ENCODE results near the gene RRP15. TPM values are rescaled to one million over a fixed set of nuclear protein-coding genes. Genes with fewer than 3 reads are reported as not detected.
A peak's percentile ranks its signal among the peaks of the same experiment; 100 is the strongest.

The RRP15 gene
- total and polyA plus RNA-seq, 2 of the 8 experiments (the other 6 are each of a cell fraction or from before 2014, with no cell fraction given), result 3.7 to 52.8 TPM

DNA sequence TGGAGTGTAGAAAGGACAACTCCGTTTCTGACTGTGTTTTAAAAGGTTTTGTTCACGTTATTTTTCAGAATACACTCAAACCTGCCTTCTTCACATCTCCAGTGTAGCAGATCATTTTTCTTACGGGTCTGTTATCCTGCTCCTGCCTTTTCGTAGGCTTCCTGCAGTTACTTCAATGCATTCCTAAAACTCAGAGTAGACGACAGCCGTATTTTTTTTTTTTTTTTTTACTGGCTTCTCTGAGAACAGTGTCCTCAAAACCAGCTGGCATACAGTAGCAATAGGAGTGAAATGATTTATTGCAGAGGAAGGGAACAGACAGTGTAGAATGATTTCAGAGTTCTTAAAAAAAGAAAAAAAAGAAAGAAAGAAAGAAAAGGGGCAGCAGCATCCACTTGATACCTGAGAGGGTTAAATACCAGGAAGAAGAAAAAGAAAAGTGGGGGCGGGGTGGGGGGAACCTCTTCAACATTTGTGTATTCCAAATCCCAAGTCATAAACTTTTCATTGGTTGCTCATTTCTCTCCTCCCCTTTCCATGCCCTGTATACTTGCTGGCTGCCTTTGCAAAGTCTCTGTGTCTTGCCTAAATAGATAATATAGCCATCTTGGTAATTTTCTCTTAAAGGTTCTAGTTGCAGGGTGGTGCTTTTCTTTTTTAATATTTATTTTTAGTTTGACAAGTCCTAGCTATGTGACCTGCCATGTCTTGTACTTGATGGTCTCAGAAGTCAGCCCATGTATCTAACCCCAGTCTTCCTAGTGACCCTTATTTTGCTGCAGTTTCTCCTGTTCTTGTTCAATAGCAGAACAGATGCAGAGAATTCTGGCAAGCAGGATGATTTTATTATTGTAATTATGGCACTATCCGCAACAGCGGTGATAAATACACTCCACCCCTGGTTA, 62.9 kb downstream of the RRP15 start:
- DNase-seq (ENCODE audit: low read depth in 1 of 2, low spot score in 2 of 2) (peak in 1 of 2 experiments; percentile 24), FAIRE-seq (no peak)
- Histone ChIP-seq H3K79me1 (ENCODE audit: low read depth, low read length) (no peaks in the 10 kb centered on the region), H3K4me2 (ENCODE audit: insufficient read depth in 1 of 2, low read depth in 2 of 2, low read length in 2 of 2) (peak overlapping the region; percentile 83 to 95), H2BK120ac (replicated peaks; ENCODE audit: low read depth, low read length) (no peak overlapping the region), H2BK12ac (ENCODE audit: low read depth, low read length) (no peak overlapping the region), H3K4me3 (ENCODE audit: extremely low read depth in 1 of 4, insufficient read depth in 2 of 4, low read depth in 3 of 4, low read length in 4 of 4) (peak overlapping the region; percentile 72 to 88 (median 80)), H4K20me1 (replicated peaks in 1 of 2; ENCODE audit: control insufficient read depth in 1 of 2, insufficient read depth in 2 of 2, low read length in 2 of 2) (no peaks in the 10 kb centered on the region), H3K23me2 (ENCODE audit: low read depth, low read length) (peaks cover 24% of the 10 kb centered on the region), H3K4ac (replicated peaks; ENCODE audit: insufficient read length, low read depth, low read length) (no peak overlapping the region), H3K79me2 (ENCODE audit: control insufficient read depth in 1 of 2, insufficient read depth in 2 of 2, low read length in 2 of 2) (no peaks in the 10 kb centered on the region), H4K8ac (ENCODE audit: extremely low read depth, insufficient read depth, low read length) (no peak overlapping the region), H3K27ac (ENCODE audit: low read depth, low read length) (no peak overlapping the region), H4K5ac (ENCODE audit: insufficient read length, low read depth, low read length) (peak overlapping the region; percentile 48), H3K18ac (ENCODE audit: extremely low read depth, low read length) (peak overlapping the region; percentile 76; the same call in 1 of the 2 replicates), H3K14ac (ENCODE audit: insufficient read length) (no peak overlapping the region), H3K36me3 (ENCODE audit: control insufficient read depth in 2 of 4, insufficient read depth in 4 of 4, low read length in 3 of 4) (no peaks in the 10 kb centered on the region), H3K9me3 (ENCODE audit: insufficient read depth in 2 of 2, low read depth in 1 of 2, low read length in 1 of 2) (no peaks in the 10 kb centered on the region), H3K9ac (replicated peaks in 1 of 4; ENCODE audit: extremely low read depth in 1 of 4, low read depth in 3 of 4, low read length in 3 of 4) (peak overlapping the region in 1 of 4 experiments; percentile 47; a peak in 1 of 7 replicates), H4K91ac (replicated peaks; ENCODE audit: insufficient read length, low read length) (no peak overlapping the region), H2BK15ac (ENCODE audit: low read length) (no peak overlapping the region), H2AK5ac (ENCODE audit: low read depth, low read length) (no peak overlapping the region), H3K27me3 (replicated peaks in 1 of 4; ENCODE audit: control insufficient read depth in 3 of 4, extremely low read depth in 1 of 4, insufficient read depth in 3 of 4, low read length in 3 of 4) (peaks cover 0 to 16% (median 6%) of the 10 kb centered on the region in 4 experiments; a peak in 5 of 7 replicates), H2BK5ac (ENCODE audit: low read depth, low read length) (no peak overlapping the region), H2AFZ (ENCODE audit: low read length) (peak overlapping the region; percentile 94), H3K23ac (ENCODE audit: insufficient read length) (no peak overlapping the region), H2BK20ac (ENCODE audit: low read length) (no peak overlapping the region; the same call in 1 of the 2 replicates), H3K56ac (replicated peaks; ENCODE audit: insufficient read length, low read depth, low read length) (no peak overlapping the region), H3K4me1 (replicated peaks in 1 of 4; ENCODE audit: control insufficient read depth in 3 of 4, insufficient read depth in 4 of 4, low read length in 3 of 4) (no peaks in the 10 kb centered on the region; a peak in 3 of 7 replicates)
- ChIA-PET POLR2A (ENCODE audit: partially characterized antibody) (no interaction called here), CTCF (ENCODE audit: partially characterized antibody) (interaction anchor here (0.6 to 1.8 kb wide), 6 partner anchors 9 to 44 kb away, joined by 3 to 6 read pairs (median 4); no protein-coding TSS in a partner anchor)
- 25% methylated on average over 9 of the region's 9 CpGs; no CpG with 5 or more reads in 1 of the 2 experiments for WGBS, 2 experiments (ENCODE audit: extremely low coverage in 1 of 2, insufficient coverage in 1 of 2, insufficient read length in 1 of 2, insufficient replicate concordance in 2 of 2, low coverage in 1 of 2, low lambda C conversion rate in 2 of 2, missing lambda C conversion rate in 1 of 2)
- TF ChIP-seq ZNF274 (IDR thresholded peaks at IDR 0.05; ENCODE audit: borderline replicate concordance, extremely low read depth, low read length) (no peak), BCL11A (IDR thresholded peaks at IDR 0.05; ENCODE audit: low read depth in 2 of 2, low read length in 2 of 2) (no peak), SP2 (IDR thresholded peaks at IDR 0.05; ENCODE audit: low read length) (no peak), EP300 (IDR thresholded peaks at IDR 0.05; ENCODE audit: borderline replicate concordance in 1 of 2, low read depth in 2 of 2, low read length in 2 of 2) (no peak), RAD21 (IDR thresholded peaks at IDR 0.05 in 1 of 2, conservative IDR thresholded peaks at IDR 0.05 in 1 of 2; ENCODE audit: low read depth in 2 of 2, low read length in 2 of 2) (0 out of 4 replicates have a peak, but pooled peaks of 1 of the 2 experiments have one; percentile 0), MAFK (IDR thresholded peaks at IDR 0.05; ENCODE audit: low read depth, low read length) (no peak), TAF7 (optimal IDR thresholded peaks at IDR 0.05; ENCODE audit: borderline replicate concordance, low read depth, low read length) (no peak)

Data from H1 (cell line).